Tibial nerve (tissue), 4 donors: ENCODE results near the gene STAT5B.

Source experiments
- EP300 ChIP-seq, 2 donors: sonication (generic); formaldehyde crosslinking; IDR thresholded peaks; one replicate each; pipeline ENCODE4 v1.6.1; 2017; ENCODE audit warnings: antibody characterized with exemption in 2 of 2, mild to moderate bottlenecking in 1 of 2
- POLR2A ChIP-seq, 2 donors: fragments of 450-650 bp; IDR thresholded peaks; one replicate each; pipeline ENCODE4 v1.6.1; 2017; ENCODE audit warnings: antibody characterized with exemption in 2 of 2, mild to moderate bottlenecking in 2 of 2, moderate library complexity in 2 of 2
- TF ChIP-seq, protein P1 (sequence below), 5 experiments: fragments of 200-600 bp in 3 of 5; fragments of 450-650 bp in 2 of 5; sonication (generic) in 3 of 5; IDR thresholded peaks; one replicate each; pipeline ENCODE4 v1.5.1; 2016 to 2019; ENCODE audit warnings: antibody characterized with exemption in 5 of 5, mild to moderate bottlenecking in 3 of 5, moderate library complexity in 2 of 5

GRCh38 chr17:42273474-42274252 is 2.5 kb downstream of the STAT5B start:
- no peak for TF ChIP-seq EP300 (IDR thresholded peaks at IDR 0.05)
- TF ChIP-seq, protein P1, sequence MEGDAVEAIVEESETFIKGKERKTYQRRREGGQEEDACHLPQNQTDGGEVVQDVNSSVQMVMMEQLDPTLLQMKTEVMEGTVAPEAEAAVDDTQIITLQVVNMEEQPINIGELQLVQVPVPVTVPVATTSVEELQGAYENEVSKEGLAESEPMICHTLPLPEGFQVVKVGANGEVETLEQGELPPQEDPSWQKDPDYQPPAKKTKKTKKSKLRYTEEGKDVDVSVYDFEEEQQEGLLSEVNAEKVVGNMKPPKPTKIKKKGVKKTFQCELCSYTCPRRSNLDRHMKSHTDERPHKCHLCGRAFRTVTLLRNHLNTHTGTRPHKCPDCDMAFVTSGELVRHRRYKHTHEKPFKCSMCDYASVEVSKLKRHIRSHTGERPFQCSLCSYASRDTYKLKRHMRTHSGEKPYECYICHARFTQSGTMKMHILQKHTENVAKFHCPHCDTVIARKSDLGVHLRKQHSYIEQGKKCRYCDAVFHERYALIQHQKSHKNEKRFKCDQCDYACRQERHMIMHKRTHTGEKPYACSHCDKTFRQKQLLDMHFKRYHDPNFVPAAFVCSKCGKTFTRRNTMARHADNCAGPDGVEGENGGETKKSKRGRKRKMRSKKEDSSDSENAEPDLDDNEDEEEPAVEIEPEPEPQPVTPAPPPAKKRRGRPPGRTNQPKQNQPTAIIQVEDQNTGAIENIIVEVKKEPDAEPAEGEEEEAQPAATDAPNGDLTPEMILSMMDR (IDR thresholded peaks at IDR 0.05), result no peak
- no peak for TF ChIP-seq POLR2A (IDR thresholded peaks at IDR 0.05)
